ENCODE data around the gene DAB1. TPM values are rescaled to one million over a fixed set of nuclear protein-coding genes. Genes with fewer than 3 reads are reported as not detected.

The DAB1 gene
- total RNA-seq, 3 donors from 2014 or later (not counting 1 experiment from before 2014, with no cell fraction given): 0.41 TPM; not detected in 2

GRCh38 chr1:56995414-56996100 lies 428.3 kb downstream of the DAB1 start:
- intact Hi-C loops (cut with micrococcal nuclease): no loop called here
- no peak for TF ChIP-seq CTCF (IDR thresholded peaks at IDR 0.05)
- Mint-ChIP-seq H3K27me3 (ENCODE audit: low read depth in 2 of 2) (peaks cover 8 to 23% of the 10 kb centered on the region in 2 donors), H3K4me1 (no peaks in the 10 kb centered on the region), H3K9me3 (no peaks in the 10 kb centered on the region), H3K36me3 (no peaks in the 10 kb centered on the region), H3K4me3 (no peak overlapping the region), H3K27ac (no peak overlapping the region)
- H3K4me3 ChIP-seq (ENCODE audit: low read length): no peak overlapping the region
- H3K27ac ChIP-seq (ENCODE audit: low read length): no peak overlapping the region
- H3K27me3 ChIP-seq (ENCODE audit: control insufficient read depth, insufficient read depth, low read length): no peaks in the 10 kb centered on the region
- ATAC-seq (no peak), DNase-seq (no peak)
- no peaks in the 10 kb centered on the region for H3K36me3 ChIP-seq (ENCODE audit: control insufficient read depth, insufficient read depth, low read length)
- no peaks in the 10 kb centered on the region for H3K9me3 ChIP-seq (ENCODE audit: control insufficient read depth, insufficient read depth, low read length)
- no peaks in the 10 kb centered on the region for H3K4me1 ChIP-seq (ENCODE audit: control insufficient read depth, insufficient read depth, low read length)
- WGBS (ENCODE audit: insufficient coverage): 93% methylated on average over 3 of the region's 4 CpGs

- Mint-ChIP-seq H3K9me3 (no peaks in the 10 kb centered on the region), H3K27ac (no peak overlapping the region), H3K27me3 (ENCODE audit: low read depth in 2 of 2) (peaks cover 12 to 34% of the 10 kb centered on the region in 2 donors), H3K4me3 (no peak overlapping the region), H3K4me1 (no peaks in the 10 kb centered on the region), H3K36me3 (no peaks in the 10 kb centered on the region)
- no peak for TF ChIP-seq CTCF (IDR thresholded peaks at IDR 0.05)
- Histone ChIP-seq H3K27me3 (ENCODE audit: control insufficient read depth, insufficient read depth, low read length) (no peaks in the 10 kb centered on the region), H3K4me1 (ENCODE audit: control insufficient read depth, insufficient read depth, low read length) (no peaks in the 10 kb centered on the region), H3K27ac (ENCODE audit: low read length) (no peak overlapping the region), H3K9me3 (ENCODE audit: control insufficient read depth, insufficient read depth, low read length) (no peaks in the 10 kb centered on the region), H3K4me3 (ENCODE audit: low read length) (no peak overlapping the region), H3K36me3 (ENCODE audit: control insufficient read depth, insufficient read depth, low read length) (no peaks in the 10 kb centered on the region)
- DNase-seq: no peak
- intact Hi-C loops (cut with micrococcal nuclease): no loop called here
- 98% methylated on average over 5 of the region's 5 CpGs for WGBS (ENCODE audit: insufficient coverage)
- ATAC-seq: no peak
Observed at GRCh38 chr1:56993475-56993874, 430.4 kb downstream of the DAB1 start.

DNA sequence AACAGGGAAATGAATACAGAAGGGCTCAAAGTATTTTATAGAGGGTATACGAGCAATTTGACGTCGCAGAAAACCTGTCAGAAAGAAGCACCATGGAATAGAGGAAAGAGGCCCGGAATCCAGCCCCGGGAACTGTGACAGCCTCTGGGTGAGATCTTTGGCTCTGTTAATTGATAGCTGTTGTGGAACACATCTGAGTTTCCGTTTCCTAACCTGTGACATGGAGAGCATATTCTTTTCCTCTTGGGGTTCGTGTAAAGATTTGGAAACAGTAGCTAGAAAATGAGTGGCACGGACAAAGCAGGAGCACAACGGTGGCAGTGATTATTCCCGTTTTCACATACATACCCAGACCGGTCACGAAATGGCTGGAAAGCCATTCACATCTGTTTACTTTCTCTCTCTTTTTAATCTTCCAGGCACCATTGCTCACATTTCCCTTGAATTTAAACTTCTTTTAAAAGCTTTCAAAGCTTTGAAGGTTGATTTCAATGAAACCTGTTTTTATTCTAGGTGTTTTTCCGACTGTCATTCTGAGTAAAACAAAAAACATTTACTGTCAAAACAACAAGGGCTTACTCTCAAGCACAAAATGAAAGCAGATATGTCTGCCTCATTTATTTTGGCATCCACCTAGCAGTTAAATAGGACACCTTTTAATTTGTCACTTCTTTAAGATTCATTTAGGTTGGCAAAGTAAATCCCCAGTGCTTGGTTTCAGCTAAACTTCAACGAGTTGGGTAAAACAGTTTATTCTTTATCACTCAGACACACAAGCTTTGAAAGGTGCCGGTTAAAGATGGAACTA lies 431.3 kb downstream of the DAB1 start:
- Mint-ChIP-seq H3K4me3 (no peak overlapping the region), H3K36me3 (no peaks in the 10 kb centered on the region), H3K27ac (no peak overlapping the region), H3K27me3 (ENCODE audit: low read depth in 2 of 2) (peaks cover 10 to 34% of the 10 kb centered on the region in 2 donors), H3K9me3 (no peaks in the 10 kb centered on the region), H3K4me1 (no peaks in the 10 kb centered on the region)
- TF ChIP-seq CTCF (IDR thresholded peaks at IDR 0.05): no peak
- H3K4me3 ChIP-seq (ENCODE audit: low read length): no peak overlapping the region
- no peaks in the 10 kb centered on the region for H3K27me3 ChIP-seq (ENCODE audit: control insufficient read depth, insufficient read depth, low read length)
- H3K36me3 ChIP-seq (ENCODE audit: control insufficient read depth, insufficient read depth, low read length): no peaks in the 10 kb centered on the region
- ATAC-seq: no peak
- no peak overlapping the region for H3K27ac ChIP-seq (ENCODE audit: low read length)
- no peaks in the 10 kb centered on the region for H3K9me3 ChIP-seq (ENCODE audit: control insufficient read depth, insufficient read depth, low read length)
- no peaks in the 10 kb centered on the region for H3K4me1 ChIP-seq (ENCODE audit: control insufficient read depth, insufficient read depth, low read length)
- no peak for DNase-seq
- 92% methylated on average over 14 of the region's 15 CpGs for WGBS (ENCODE audit: insufficient coverage)
- intact Hi-C loops (cut with micrococcal nuclease): no loop called here

Data from natural killer cell (primary cell).